ENCODE data around the gene INTS6L.

INTS6L gene

GRCh38 chrX:135520553-135521404 is at the start of gene INTS6L:
TSS of gene INTS6L (plus strand) at chrX:135520660. CDS start at chrX:135520993, 333 bp downstream.
- peak; percentile 85 to 86 for DNase-seq

- no peak for DNase-seq
Observed at GRCh38 chrX:135476378-135476777, 44.1 kb upstream of the INTS6L start.

GRCh38 chrX:135477576-135477975 is 42.9 kb upstream of the INTS6L start:
- peak; percentile 10 to 69 for DNase-seq

GRCh38 chrX:135480076-135480475 is 40.4 kb upstream of the INTS6L start:
- DNase-seq = no peak

GRCh38 chrX:135481696-135482179 is 38.7 kb upstream of the INTS6L start:
- no peak for DNase-seq

- peak; percentile 5 to 34 for DNase-seq
Observed at GRCh38 chrX:135484641-135485289, 35.7 kb upstream of the INTS6L start.

- no peak for DNase-seq
Observed at GRCh38 chrX:135489542-135489941, 30.9 kb upstream of the INTS6L start.

- DNase-seq = no peak
Observed at GRCh38 chrX:135490979-135491514, 29.4 kb upstream of the INTS6L start.

- no peak for DNase-seq
Observed at GRCh38 chrX:135494453-135494852, 26.0 kb upstream of the INTS6L start.

GRCh38 chrX:135497736-135498135 is 22.7 kb upstream of the INTS6L start:
- no peak for DNase-seq

GRCh38 chrX:135498236-135498635 is 22.2 kb upstream of the INTS6L start:
- no peak for DNase-seq

- DNase-seq = no peak
Observed at GRCh38 chrX:135505351-135505750, 15.1 kb upstream of the INTS6L start.

GRCh38 chrX:135509885-135510284 is 10.6 kb upstream of the INTS6L start:
- DNase-seq = no peak

GRCh38 chrX:135512508-135513129 is 7.8 kb upstream of the INTS6L start:
- no peak for DNase-seq

GRCh38 chrX:135513130-135513515 is 7.3 kb upstream of the INTS6L start:
- DNase-seq = no peak

GRCh38 chrX:135516376-135516775 is 4.1 kb upstream of the INTS6L start:
- DNase-seq = no peak

- DNase-seq = no peak
Observed at GRCh38 chrX:135518161-135518560, 2.3 kb upstream of the INTS6L start.

- no peak for DNase-seq
Observed at GRCh38 chrX:135520022-135520552, 373 bp upstream of the INTS6L start.

GRCh38 chrX:135521405-135522131 is 1.1 kb downstream of the INTS6L start:
- DNase-seq = peak; percentile 71 to 90

- peak in 1 of 2 experiments; percentile 36 for DNase-seq
Observed at GRCh38 chrX:135522132-135522530, 1.7 kb downstream of the INTS6L start.

- DNase-seq = no peak
Observed at GRCh38 chrX:135522878-135523693, 2.6 kb downstream of the INTS6L start.

Data from NCI-H526 (cell line).